Measurements from ENCODE around the gene TMEM158.

GRCh38 chr3:45272032-45272810 is 46.1 kb upstream of the TMEM158 start:
- TF ChIP-seq POLR2A (IDR thresholded peaks at IDR 0.05) = no peak
- TF ChIP-seq CTCF (IDR thresholded peaks at IDR 0.05) = no peak
